HG03565 (cell line): ENCODE measurements around the gene TGFBR3.

ENCODE experiments used
- ATAC-seq: cut with Tn5 transposase; IDR thresholded peaks from one replicate; pipeline ENCODE4 v1.9.1; 2021; ENCODE audit warnings: mild to moderate bottlenecking, moderate library complexity; ENCODE audit not compliant: unreplicated experiment

The TGFBR3 gene

GRCh38 chr1:91718877-91719276 is 167.1 kb downstream of the TGFBR3 start:
- ATAC-seq: no peak

DNA sequence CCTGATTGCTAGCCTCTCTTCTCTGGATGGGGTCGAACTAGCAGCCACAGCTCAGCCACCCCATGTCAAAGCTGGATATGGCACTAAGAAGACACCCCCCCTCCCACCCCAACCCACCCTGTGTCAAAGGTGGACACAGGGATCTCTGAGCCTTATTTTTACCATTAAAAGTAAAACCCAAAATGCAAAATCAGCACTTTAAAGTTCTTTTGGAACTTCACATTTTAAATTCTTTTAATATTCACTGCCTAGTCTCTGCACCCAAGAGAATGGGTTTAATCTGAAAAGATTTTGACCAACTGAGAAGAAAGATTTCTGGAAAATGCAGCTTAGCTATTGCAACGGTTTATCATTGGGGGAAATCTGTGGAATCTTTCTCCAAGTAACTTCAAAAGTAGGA is 167.6 kb downstream of the TGFBR3 start:
- ATAC-seq: no peak

GRCh38 chr1:91717839-91718238 is 168.1 kb downstream of the TGFBR3 start:
- ATAC-seq: no peak

DNA sequence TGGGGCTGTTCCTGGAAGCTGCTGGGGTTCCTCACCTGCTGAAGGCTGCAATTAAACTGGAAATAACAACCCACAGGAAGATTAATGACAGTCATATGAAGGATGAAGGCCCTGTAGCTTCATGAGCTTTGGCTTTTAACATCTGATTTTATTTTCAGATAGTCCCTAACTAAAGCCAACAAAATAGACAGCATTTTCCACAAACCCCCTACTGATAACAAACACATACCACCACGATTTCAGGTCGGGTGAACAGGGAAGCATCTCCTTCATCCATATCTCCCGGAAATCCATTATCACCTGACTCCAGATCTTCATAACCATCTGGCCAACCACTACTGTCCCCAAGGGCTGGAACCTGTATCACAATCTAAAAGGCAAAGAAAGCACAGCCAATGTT is 169.6 kb downstream of the TGFBR3 start:
- no peak for ATAC-seq

DNA sequence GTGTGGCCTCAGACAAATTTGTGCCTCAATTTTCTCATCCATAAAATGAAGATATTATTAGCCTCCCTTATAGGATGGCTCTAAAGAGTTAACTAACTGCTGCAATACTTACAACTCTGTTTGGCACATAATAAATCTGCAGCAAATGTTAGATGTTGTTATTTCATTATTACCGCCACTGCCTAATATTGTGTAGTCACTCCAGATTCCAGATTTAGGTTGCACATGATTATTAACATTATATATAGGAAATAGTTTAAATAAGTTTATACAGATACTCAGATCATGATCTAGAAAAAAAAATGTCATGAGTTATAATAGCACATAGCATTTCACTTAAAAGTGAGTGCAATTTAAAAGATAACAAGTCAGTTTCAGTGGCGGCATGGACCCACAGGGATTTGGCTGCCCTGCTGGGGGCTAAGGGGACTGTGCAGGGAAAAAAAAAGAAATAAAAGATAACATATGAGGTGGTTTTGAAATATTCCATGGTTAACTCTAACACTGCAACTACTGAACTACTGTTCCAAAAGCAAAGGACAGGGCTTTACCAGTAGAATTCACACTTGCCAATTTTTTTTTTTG is 170.4 kb downstream of the TGFBR3 start:
- no peak for ATAC-seq

GRCh38 chr1:91714867-91715381 is 171.0 kb downstream of the TGFBR3 start:
- no peak for ATAC-seq

DNA sequence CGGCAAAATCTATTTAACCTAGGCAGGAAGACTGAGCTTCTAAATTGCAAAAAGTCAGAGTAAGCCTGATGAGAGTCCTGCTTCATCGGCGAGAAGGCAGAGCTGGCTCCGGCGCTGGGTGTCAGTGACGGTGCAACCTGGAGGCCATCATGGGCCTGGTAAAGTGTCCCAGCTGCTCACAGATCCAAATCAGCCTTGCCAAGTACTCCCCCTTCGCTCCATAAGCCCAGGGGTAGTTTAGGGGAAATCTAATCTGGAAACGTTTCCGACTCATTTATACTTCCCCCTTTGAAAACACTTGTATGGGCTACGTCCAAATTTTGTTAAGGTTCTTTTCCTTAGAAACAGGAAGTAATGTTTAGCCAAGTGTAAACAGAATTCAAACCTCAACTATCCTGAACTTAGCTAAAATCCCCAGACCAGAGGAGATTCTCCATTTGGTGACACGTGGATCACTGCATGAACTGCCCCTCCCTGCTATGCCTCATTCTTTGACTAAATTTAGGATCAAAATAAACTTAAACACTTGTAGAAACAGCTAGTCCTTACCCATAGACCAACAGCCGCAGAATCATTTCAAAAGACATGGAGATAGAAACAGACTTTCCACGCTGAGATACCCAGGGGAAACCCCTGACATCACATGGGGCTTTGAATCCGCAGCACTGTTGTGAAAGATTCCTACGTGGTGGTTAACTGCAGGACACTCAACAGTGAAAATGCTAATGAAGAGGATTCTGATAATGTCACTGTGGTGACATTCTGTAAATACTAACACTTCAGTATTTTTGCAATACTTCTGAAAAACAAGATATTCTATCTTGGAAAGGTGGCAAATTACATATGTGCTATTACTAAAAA is 172.7 kb downstream of the TGFBR3 start:
- peak; percentile 72 for ATAC-seq

GRCh38 chr1:91712393-91712792 is 173.6 kb downstream of the TGFBR3 start:
- ATAC-seq: no peak

DNA sequence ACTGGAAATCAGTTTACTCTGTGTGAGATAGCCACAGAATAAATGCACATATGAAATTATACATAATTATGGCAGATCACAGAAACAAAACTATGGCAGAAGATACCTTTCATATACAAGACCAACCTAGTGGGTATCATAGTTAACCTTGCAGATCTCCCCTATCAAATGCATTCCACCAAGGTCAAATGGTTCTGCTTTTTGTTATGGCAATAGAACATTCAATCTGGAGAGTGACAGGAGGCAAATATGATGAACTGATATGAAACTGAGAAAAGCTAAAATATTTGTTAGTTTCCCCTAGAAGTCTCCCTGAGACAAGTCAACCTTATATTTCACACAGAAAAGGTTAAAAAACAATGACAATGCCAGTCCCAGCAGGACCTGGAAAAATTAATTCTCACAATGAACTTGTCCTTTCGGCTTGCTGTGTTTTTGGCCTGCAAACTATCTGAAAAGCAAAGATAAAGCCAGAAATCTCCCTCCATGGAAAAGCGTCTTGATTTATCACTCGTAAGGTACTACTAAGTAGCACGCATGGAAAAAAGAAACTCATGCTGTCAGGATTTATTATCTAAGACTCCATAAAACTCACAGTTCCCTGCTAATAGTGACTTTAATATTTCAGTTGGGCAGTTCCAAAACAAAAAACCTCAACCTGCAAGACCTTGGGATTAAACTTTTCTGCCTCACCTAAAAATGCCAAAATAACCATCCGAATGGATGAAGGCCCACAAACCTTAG is 174.3 kb downstream of the TGFBR3 start:
- ATAC-seq: no peak

DNA sequence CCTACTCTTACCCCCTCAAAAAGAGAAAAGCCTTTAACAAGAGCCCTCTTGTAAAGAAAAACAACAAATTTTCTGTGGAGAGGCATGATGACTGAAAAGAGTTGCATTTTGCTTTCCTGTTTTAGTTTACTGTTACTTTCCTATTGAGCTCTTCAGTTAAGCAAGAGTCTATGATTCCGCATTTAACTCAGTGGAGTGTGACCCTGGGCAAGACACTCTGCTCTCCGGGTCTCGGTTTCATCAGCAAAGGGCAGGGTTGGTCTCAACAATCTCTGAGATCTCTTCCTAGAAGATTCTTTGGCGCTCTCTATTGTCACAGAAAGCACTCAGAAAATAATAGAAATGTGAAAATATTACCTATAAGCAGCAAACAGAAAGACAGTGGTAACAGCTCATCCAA is 175.7 kb downstream of the TGFBR3 start:
- ATAC-seq: no peak

- ATAC-seq: no peak
Measured at GRCh38 chr1:91708691-91709090, 177.3 kb downstream of the TGFBR3 start.

DNA sequence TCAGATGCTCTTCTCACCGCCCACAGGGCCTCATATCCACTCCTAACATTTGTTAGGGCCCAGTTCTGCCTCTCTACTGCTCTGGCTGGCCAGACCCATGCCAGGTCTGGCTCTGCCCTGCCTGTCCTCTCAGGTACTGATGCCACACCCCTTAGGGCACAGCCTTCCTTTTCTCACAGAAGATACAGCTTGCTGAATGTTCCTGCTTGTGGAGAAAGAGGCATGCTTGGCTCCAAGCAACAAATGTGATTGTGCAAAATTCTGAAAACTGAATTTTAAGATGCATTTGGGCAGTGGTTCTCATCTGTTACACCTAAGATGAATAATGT is 178.1 kb downstream of the TGFBR3 start:
- ATAC-seq: no peak

- ATAC-seq: no peak
Measured at GRCh38 chr1:91707114-91707889, 178.6 kb downstream of the TGFBR3 start.

DNA sequence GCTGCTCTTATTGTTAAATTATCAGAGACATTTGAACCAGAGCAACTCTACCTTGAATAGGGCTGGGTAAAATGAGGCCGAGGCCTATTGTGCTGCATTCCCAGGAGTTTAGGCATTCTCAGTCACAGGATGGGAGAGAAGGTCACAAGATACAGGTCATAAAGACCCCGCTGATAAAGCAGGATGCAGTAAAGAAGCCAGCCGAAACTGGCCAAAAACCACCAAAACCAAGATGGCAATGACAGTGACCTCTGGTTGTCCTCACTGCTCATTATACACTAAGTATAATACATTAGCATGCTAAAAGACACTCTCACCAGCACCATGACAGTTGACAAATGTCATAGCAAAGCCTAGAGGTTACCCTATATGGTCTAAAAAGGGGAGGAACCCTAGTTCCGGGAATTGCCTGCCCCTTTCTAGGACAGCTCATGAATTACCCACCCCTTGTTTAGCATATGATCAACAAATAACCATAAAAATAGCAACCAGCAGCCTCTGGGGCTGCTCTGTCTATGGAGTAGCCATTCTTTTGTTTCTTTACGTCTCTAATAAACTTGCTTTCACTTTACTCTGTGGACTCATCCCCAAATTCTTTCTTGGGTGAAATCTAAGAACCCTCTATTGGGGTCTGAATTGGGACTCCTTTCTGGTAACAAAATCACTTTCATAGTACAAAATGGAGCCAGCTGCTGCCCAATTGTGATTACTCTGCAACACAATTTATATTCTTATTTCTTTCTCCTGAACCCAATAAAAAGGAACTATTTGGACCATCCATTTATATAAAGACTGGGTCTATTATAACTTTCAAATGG is 179.6 kb downstream of the TGFBR3 start:
- no peak for ATAC-seq

DNA sequence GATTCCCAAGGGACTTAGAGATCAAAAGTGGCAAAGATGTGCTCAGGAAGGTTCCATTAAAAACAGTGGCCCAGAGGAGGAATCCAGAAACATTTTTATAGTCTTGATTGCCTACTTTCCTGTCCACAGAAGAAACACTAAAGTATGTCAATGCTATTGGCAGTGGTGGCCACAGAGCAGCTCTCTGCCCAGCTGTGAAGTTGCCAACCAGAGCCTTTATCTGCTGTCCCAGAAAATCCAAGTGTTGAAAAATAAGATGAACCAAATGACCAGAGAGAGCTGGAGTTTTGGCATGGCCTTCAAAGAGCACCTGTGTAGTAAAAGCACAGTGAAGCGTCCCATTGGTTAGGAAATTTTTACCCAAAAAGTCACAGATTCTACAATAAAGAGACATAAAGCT is 181.2 kb downstream of the TGFBR3 start:
- no peak for ATAC-seq

- ATAC-seq: no peak
Measured at GRCh38 chr1:91703095-91703494, 182.9 kb downstream of the TGFBR3 start.

DNA sequence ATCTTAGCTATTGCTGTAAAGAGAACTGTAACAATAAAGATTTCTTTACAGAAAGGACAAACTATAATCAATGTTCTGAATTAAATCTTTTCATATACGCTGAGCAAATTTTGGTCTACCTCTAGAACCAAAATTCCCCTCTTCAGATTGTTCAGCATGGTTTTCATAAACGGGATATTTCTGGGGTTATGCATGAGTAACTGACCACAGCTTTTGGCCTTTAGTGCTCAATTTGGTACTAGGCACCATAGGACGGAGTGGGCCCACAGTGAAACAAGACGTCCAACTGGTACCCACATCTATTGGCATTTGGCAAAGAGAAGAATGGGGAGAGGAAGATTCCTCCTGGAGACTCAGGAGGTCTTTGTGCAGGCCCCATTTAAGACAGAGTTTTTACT is 184.5 kb downstream of the TGFBR3 start:
- no peak for ATAC-seq

DNA sequence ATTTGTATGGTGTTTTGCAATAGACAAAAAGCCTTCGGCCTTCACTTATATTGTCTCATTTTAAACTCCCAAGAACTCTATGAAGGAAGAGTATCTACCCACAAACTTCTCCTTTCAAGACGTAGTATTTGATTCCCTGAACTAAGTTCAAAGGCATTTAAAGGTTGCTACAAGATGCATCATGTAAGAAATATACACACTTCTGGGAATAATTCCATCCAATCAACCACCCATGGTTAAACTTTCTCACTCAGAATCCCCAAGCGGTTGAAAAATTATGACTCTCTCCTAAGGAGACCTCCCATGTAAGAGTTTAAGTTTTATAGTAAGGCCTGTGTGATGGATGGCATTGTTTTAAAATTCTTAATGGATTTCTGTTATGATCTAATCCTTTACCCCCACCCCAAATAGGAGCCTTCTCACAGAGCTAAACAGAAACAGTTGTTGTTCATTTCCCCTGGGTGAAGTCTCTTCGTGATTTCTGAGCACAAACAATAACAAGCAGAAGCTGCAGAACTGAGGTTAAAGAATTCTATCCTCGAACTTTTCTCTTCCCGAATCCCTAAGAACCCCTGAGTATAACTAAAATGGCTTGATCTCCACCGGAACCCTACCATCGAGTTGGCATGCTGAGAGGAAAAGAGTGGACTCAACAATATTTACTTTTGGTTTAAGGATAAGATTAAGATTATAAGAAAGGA is 185.0 kb downstream of the TGFBR3 start:
- ATAC-seq: no peak

DNA sequence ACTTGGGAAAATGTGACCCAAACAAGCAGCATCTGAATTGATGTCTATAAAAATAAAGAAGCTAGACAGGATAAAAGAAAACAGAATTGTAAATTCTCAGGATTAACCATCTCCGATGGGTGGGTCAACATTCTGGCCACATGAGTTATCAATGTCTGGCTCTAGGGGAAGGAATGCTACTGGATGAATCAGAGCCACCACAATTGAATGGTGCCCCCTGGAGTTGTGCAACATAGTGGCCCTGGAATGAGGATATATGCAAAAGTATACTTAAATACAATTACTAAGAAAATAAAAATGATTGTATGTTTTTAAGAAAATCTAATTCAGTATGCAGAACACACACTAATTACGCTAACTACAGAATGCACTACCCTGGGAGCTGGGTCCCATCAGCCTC is 185.6 kb downstream of the TGFBR3 start:
- no peak for ATAC-seq
